OCI-LY7 (cell line): ENCODE data around the gene ERGIC3. TPM values are rescaled to one million over a fixed set of nuclear protein-coding genes. Genes with fewer than 3 reads are reported as not detected.

Source experiments
- BruUV-seq: library from RNA; stranded (reverse); fragments of 400-500 nt; replicated peaks from 2 replicates; lab custom pipeline; 2021; lab: Mats Ljungman, UMichigan
- CTCF ChIA-PET: fragments of 300-600 bp; sonication (Branson Sonifier 250); formaldehyde crosslinking; loops from one replicate; lab custom pipeline; 2022; ENCODE audit warnings: antibody characterized with exemption; ENCODE audit not compliant: unreplicated experiment; lab: Charles Lee
- POLR2A ChIA-PET: fragments of 300-600 bp; sonication (Branson Sonifier 250); formaldehyde crosslinking; loops from one replicate; lab custom pipeline; 2022; ENCODE audit warnings: antibody characterized with exemption; lab: Charles Lee
- DNase-seq: peaks from one replicate; pipeline ENCODE4 v3.0.0-alpha.2; 2015; ENCODE audit warnings: low spot score
- H2AFZ ChIP-seq: fragments of 200-600 bp; sonication (generic), shearing (Covaris generic); 2 replicates; pipeline ENCODE4 v1.6.1; 2014; ENCODE audit warnings: mild to moderate bottlenecking, antibody characterized with exemption, low read length, moderate library complexity
- H3K27ac ChIP-seq: fragments of 200-600 bp; sonication (generic); 2 replicates; pipeline ENCODE4 v1.5.1; 2014; ENCODE audit warnings: mixed run types, low read depth, mild to moderate bottlenecking, moderate library complexity, low read length, inconsistent platforms; ENCODE audit not compliant: poor library complexity, severe bottlenecking
- H3K36me3 ChIP-seq: fragments of 200-600 bp; sonication (generic); 2 replicates; pipeline ENCODE4 v1.6.1; 2014; ENCODE audit warnings: mild to moderate bottlenecking, antibody characterized with exemption, low read length, moderate library complexity, mixed read lengths; ENCODE audit not compliant: insufficient read depth
- H3K4me1 ChIP-seq: fragments of 200-600 bp; sonication (generic); 2 replicates; pipeline ENCODE4 v1.5.1; 2014; ENCODE audit warnings: mild to moderate bottlenecking, low read length; ENCODE audit not compliant: insufficient read depth, poor library complexity, severe bottlenecking
- H3K4me2 ChIP-seq: fragments of 200-600 bp; sonication (generic); 2 replicates; pipeline ENCODE4 v1.6.1; 2014; ENCODE audit warnings: mild to moderate bottlenecking, low read length
- H3K4me3 ChIP-seq: fragments of 200-600 bp; sonication (generic); 2 replicates; pipeline ENCODE4 v1.5.1; 2014; ENCODE audit warnings: mild to moderate bottlenecking, low read depth, low read length; ENCODE audit not compliant: poor library complexity, severe bottlenecking
- H3K79me2 ChIP-seq: fragments of 200-600 bp; sonication (generic); 2 replicates; pipeline ENCODE4 v1.6.1; 2016; ENCODE audit warnings: low read depth, mild to moderate bottlenecking, low read length, moderate library complexity, mixed read lengths; ENCODE audit not compliant: insufficient read depth
- H3K9me2 ChIP-seq: fragments of 200-600 bp; sonication (generic); 2 replicates; pipeline ENCODE4 v1.6.1; 2016; ENCODE audit warnings: mild to moderate bottlenecking, low read length, mixed read lengths; ENCODE audit not compliant: insufficient read depth
- H3K9me3 ChIP-seq: fragments of 200-600 bp; sonication (generic); 2 replicates; pipeline ENCODE4 v1.6.1; 2014; ENCODE audit warnings: mild to moderate bottlenecking, mixed run types, low read length, mixed read lengths
- H4K20me1 ChIP-seq: fragments of 200-600 bp; sonication (generic); 2 replicates; pipeline ENCODE4 v1.6.1; 2014; ENCODE audit warnings: mild to moderate bottlenecking, antibody characterized with exemption, low read length, moderate library complexity, mixed read lengths; ENCODE audit not compliant: insufficient read depth
- CTCF ChIP-seq: fragments of 200-600 bp; sonication (generic); conservative IDR thresholded peaks from 2 replicates; pipeline ENCODE4 v1.5.1; 2014; ENCODE audit warnings: mild to moderate bottlenecking, antibody characterized with exemption, low read length, moderate library complexity, mixed read lengths
- EZH2phosphoT487 ChIP-seq: fragments of 200-600 bp; sonication (generic); IDR thresholded peaks from 2 replicates; pipeline ENCODE4 v1.6.1; 2018; ENCODE audit warnings: low read depth, borderline replicate concordance, mild to moderate bottlenecking, mixed run types, antibody characterized with exemption, low read length, moderate library complexity, mixed read lengths
- intact Hi-C: fragments of 100-400 bp; cut with micrococcal nuclease; formaldehyde crosslinking; loops from one replicate; pipeline ENCODE4 v1.10.0; 2022; ENCODE audit not compliant: unreplicated experiment
- total RNA-seq, 2 experiments: library from RNA; depleted of rRNA in 1 of 2; stranded (reverse); fragments of >200 nt in 1 of 2; shearing (Covaris generic) in 1 of 2; gene quantifications; 2 replicates each; pipeline ENCODE4 v1.2.3, GENCODE V29; 2014 to 2022

The ERGIC3 gene
- total RNA-seq, 2 experiments from 2014 or later, result 170 to 171 TPM

DNA sequence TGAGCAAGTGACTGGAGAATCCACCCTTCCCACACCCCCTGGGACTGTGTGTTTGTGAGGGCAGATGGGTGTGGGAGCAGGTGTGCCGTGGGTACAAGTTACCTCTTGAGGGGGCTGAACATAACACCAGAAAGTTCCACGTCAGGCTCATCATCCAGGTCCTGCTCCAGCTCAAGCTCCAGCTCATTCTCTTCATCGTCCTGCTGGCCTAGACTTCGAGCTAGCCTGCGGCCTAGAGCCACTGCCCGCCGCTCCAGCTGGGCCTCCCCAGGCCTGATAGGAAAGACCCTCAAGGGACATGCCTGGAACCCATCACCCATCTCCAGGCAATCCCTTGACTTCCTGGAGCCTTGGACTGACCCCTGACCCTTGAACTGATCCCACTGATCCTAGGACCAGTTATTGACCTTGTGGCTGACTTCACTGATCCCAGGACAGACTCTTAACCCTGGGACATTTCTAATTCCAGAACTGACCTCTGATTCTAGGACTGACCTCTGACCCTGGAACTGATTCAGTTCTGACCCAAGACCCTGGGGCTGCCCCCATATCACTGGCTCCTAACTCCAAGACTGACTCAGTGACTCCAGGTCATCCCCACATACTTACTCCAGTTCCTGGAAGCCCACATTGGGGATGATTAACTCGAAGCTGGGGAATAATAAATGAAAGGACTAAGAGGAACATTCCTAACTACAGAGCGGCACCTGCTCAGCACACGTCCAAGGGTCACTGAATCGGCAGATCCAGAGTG lies 62.0 kb downstream of the ERGIC3 start:
- no TSS peak for BruUV-seq
- no peaks in the 10 kb centered on the region for H3K79me2 ChIP-seq
- no peaks in the 10 kb centered on the region for H3K36me3 ChIP-seq
- H3K4me3 ChIP-seq, result no peak overlapping the region
- no peak for TF ChIP-seq CTCF
- TF ChIP-seq EZH2phosphoT487, result no peak
- no peaks in the 10 kb centered on the region for H3K9me3 ChIP-seq
- peaks cover 58% of the 10 kb centered on the region for H3K4me1 ChIP-seq
- H3K4me2 ChIP-seq, result no peak overlapping the region; the same call in 1 of the 2 replicates
- intact Hi-C loops, result loop anchor here (5.0 kb wide), 1 partner anchor 93 kb away; the partner anchor contains the start of genes NFS1 and ROMO1
- DNase-seq, result no peak
- H3K9me2 ChIP-seq, result no peaks in the 10 kb centered on the region
- ChIA-PET POLR2A (interaction anchor here (0.7 to 2.1 kb wide), 3 partner anchors 13 to 113 kb away, joined by 3 to 18 read pairs (median 4); partner anchors contain the start of gene SPAG4), CTCF (interaction anchor here (2.3 kb wide), 1 partner anchor 15 kb away, joined by 8 read pairs; no protein-coding TSS in a partner anchor)
- no peaks in the 10 kb centered on the region for H4K20me1 ChIP-seq
- no peak overlapping the region for H3K27ac ChIP-seq
- no peak overlapping the region for H2AFZ ChIP-seq

DNA sequence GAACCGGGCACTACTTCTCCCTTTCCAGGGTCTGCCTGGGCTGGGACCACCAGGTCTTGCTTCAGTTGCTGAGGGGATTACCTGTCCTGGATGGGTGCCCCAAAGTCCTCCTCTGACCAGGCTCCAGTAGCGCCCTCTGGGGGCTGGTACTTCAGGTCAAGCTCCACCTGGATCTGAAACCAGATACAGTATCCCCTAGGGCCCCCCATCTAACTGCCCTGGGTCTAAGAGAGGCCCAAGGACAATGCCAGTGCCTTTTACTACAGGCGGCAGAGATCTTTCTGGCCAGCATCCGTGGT lies 62.5 kb downstream of the ERGIC3 start:
- TF ChIP-seq EZH2phosphoT487 (no peak), CTCF (peak; percentile 80)
- DNase-seq, result peak; percentile 74
- no peaks in the 10 kb centered on the region for H3K36me3 ChIP-seq
- BruUV-seq, result no TSS peak
- peak overlapping the region; percentile 68; the same call in 1 of the 2 replicates for H3K4me2 ChIP-seq
- no peak overlapping the region for H2AFZ ChIP-seq
- no peaks in the 10 kb centered on the region for H3K79me2 ChIP-seq
- H4K20me1 ChIP-seq, result no peaks in the 10 kb centered on the region
- H3K9me2 ChIP-seq, result no peaks in the 10 kb centered on the region
- H3K27ac ChIP-seq, result no peak overlapping the region
- H3K4me3 ChIP-seq, result no peak overlapping the region
- ChIA-PET POLR2A (interaction anchor here (1.0 to 2.1 kb wide), 2 partner anchors 12 to 20 kb away, joined by 4 to 18 read pairs; partner anchors contain the start of gene SPAG4), CTCF (interaction anchor here (2.3 kb wide), 1 partner anchor 15 kb away, joined by 8 read pairs; no protein-coding TSS in a partner anchor)
- peaks cover 63% of the 10 kb centered on the region for H3K4me1 ChIP-seq
- intact Hi-C loops, result loop anchor here (5.0 kb wide), 1 partner anchor 93 kb away; the partner anchor contains the start of genes NFS1 and ROMO1
- H3K9me3 ChIP-seq, result no peaks in the 10 kb centered on the region

GRCh38 chr20:35606127-35606526 lies 64.2 kb downstream of the ERGIC3 start:
- Histone ChIP-seq H4K20me1 (no peaks in the 10 kb centered on the region), H3K79me2 (no peaks in the 10 kb centered on the region), H3K4me2 (peak overlapping the region; percentile 68), H3K27ac (peak overlapping the region; percentile 58), H3K36me3 (no peaks in the 10 kb centered on the region), H3K9me3 (no peaks in the 10 kb centered on the region), H3K9me2 (no peaks in the 10 kb centered on the region), H3K4me1 (peaks cover 77% of the 10 kb centered on the region), H2AFZ (no peak overlapping the region), H3K4me3 (no peak overlapping the region)
- TF ChIP-seq CTCF (no peak), EZH2phosphoT487 (no peak)
- ChIA-PET POLR2A (interaction anchor here (2.2 kb wide), 1 partner anchor 13 kb away, joined by 20 read pairs; no protein-coding TSS in a partner anchor), CTCF (no interaction called here)
- BruUV-seq, result no TSS peak
- DNase-seq, result no peak
- intact Hi-C loops, result no loop called here
